HG03565 (cell line): ENCODE data around the gene MALAT1.
"Not testable (repeated sequence)": the region's sequence is repeated elsewhere in the genome, so short reads cannot be mapped to it uniquely, and the experiment has no call there.

Experiments
- ATAC-seq: cut with Tn5 transposase; IDR thresholded peaks from one replicate; pipeline ENCODE4 v1.9.1; 2021; ENCODE audit warnings: mild to moderate bottlenecking, moderate library complexity; ENCODE audit not compliant: unreplicated experiment

Gene MALAT1

GRCh38 chr11:65516135-65516968, 17.5 kb downstream of the MALAT1 start:
- ATAC-seq = no peak

DNA sequence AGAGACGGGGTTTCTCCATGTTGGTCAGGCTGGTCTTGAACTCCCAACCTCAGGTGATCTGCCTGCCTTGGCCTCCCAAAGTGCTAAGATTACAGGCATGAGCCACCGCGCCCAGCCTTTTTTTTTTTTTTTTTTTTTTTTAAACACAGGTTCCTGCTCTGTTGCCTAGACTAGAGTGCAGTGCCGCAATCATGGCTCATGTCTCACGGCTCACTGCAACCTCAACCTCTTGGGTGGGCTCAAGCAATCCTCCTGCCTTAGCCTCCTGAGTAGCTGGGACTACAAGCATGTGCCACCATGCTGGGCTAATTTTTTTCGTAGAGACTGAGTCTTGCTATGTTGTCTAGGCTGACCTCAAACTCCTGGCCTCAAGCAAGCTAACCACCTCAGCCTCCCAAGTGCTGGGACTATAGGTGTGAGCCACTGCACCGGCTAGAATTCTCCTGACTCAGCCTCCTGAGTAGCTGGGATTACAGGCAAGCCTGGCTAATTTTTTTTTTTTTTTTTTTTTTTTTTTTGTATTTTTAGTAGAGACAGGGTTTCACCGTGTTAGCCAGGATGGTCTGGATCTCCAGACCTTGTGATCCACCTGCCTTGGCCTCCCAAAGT, 20.2 kb downstream of the MALAT1 start:
- not testable (repeated sequence) for ATAC-seq

DNA sequence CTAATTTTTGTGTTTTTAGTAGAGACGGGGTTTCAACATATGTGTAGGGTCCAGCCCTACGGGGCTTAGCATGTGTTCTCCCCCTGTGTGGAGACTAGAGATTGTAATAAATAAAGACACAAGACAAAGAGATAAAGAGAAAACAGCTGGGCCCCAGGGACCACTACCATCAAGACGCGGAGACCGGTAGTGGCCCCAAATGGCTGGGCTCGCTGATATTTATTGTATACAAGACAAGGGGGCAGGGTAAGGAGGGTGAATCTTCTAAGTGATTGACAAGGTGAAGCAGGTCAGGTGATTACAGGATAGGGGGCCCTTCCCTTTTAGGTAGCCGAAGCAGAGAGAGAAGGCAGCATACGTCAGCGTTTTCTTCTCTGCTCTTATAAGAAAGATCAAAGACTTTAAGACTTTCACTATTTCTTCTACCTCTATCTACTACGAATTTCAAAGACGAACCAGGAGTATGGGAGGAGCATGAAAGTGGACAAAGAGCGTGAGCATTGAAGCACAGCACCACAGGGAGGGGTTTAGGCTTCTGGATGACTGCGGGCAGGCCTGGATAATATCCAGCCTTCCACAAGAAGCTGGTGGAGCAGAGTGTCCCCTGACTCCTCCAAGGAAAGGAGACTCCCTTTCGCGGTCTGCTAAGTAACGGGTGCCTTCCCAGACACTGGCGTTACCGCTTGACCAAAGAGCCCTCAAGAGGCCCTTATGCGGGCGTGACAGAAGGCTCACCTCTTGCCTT, 23.1 kb downstream of the MALAT1 start:
- not testable (repeated sequence) for ATAC-seq

DNA sequence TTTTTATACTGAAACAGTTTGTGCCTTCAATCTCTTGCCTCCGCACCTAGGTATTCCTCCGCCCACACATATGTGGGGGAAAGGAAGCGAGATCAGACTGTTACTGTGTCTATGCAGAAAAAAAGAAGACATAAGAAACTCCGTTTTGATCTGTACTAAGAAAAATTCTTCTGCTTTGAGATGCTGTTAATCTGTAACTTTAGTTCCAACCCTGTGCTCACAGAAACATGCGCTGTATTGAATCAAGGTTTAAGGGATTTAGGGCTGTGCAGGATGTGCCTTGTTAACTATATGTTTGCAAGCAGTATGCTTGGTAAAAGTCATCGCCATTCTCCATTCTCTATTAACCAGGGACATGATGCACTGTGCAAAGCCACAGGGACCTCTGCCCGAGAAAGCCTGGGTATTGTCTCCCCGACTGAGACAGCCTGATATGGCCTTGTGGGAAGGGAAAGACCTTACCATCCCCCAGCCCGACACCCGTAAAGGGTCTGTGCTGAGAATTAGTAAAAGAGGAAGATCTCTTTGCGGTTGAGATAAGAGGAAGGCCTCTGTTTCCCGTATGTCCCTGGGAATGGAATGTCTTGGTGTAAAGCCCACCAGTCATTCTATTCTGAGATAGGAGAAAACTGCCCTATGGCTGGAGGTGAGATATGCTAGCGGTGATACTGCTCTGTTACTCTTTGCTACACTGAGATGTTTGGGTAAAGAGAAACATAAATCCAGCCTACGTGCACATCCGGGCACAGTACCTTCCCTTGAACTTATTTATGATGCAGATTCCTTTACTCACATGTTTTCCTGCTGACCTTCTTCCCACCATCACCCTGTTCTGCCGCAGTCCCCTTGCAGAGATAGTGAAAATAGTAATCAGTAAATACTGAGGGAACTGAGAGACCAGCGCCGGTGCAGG, 24.1 kb downstream of the MALAT1 start:
- not testable (repeated sequence) for ATAC-seq

DNA sequence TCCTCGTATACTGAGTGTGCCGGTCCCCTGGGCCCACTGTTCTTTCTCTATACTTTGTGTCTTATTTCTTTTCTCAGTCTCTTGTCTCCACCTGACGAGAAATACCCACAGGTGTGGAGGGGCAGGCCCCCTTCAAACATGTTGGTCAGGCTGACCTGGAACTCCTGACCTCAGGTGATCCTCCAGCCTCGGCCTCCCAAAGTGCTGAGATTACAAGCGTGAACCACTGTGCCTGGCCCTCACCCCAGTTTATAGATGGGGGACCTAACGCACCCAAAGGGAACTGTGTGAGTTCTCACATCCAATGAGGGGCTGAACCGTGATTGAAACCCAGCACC, 24.8 kb downstream of the MALAT1 start:
- ATAC-seq = not testable (repeated sequence)

DNA sequence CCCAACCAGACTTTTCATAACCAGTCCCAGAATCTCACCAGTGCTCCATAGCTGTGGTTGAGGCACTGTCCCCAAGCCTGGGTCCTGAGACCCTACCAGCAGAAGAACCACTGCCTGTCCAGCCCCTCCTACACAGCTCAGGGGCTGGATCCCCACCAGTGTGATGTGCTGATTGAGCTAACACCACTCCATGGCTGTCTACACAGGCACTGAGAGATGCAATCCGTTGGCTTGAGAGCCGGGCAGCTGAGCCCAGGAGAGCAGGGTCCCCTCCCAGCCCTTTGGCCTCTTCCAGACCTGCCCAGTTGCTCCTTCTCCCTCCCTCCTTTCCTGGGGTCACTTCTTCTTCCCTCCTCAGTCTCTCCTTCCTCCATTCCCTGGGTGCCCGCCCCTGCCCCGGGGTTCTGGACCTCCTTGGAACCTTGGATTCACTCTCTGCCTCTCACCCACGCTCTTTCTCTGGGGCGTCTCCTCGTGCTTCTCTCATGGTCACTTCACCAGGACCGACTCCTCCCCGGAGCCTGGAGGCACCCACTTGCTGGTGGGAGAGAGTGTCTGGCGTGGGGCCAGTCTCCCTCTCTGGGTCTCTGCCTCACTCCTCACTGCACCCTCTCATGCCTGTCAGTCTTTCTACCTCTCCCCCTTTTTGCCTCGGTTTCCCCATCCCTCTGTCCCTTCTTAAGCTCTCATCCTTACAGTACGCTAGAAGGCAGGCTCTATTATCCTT, 25.3 kb downstream of the MALAT1 start:
- ATAC-seq = no peak

DNA sequence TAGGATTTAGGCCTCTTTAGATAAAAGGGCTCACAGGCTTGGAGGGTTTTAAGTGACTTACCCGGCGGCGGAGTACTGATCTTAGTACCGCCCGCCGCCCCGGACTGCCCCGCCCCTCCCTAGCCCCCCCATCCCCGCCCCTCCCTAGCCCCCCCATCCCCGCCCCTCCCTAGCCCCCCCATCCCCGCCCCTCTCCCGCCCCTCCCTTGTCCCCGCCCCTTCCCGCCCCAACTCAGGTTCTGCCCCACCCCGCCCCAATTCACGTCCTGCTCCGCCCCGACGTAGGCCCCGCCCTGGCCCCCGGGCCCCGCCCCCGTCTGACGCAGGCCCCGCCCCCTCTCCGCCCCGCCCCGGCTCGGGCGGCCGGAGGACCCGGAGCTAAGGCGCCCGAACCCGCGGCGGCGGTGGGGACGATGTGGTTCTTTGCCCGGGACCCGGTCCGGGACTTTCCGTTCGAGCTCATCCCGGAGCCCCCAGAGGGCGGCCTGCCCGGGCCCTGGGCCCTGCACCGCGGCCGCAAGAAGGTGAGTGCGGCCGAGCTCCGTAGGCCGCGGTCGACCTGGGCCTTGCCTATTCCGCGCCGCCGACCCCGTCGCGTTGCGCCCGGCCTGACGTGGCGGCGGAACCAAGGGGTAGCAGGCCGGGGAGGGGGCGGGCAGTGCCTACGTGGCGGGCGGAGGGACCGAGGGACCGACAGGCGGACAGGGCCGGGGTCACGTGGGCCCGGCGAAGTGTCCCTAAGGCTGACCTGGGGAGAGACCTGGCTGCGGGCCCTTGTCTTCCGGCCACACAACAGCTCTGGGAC, 26.1 kb downstream of the MALAT1 start, which contains the start of gene SCYL1:
SCYL1 (plus strand) TSS at position 343 of the 805 bp plus-strand sequence; CDS start at position 414, 71 bp downstream.
- peak; percentile 40 for ATAC-seq

DNA sequence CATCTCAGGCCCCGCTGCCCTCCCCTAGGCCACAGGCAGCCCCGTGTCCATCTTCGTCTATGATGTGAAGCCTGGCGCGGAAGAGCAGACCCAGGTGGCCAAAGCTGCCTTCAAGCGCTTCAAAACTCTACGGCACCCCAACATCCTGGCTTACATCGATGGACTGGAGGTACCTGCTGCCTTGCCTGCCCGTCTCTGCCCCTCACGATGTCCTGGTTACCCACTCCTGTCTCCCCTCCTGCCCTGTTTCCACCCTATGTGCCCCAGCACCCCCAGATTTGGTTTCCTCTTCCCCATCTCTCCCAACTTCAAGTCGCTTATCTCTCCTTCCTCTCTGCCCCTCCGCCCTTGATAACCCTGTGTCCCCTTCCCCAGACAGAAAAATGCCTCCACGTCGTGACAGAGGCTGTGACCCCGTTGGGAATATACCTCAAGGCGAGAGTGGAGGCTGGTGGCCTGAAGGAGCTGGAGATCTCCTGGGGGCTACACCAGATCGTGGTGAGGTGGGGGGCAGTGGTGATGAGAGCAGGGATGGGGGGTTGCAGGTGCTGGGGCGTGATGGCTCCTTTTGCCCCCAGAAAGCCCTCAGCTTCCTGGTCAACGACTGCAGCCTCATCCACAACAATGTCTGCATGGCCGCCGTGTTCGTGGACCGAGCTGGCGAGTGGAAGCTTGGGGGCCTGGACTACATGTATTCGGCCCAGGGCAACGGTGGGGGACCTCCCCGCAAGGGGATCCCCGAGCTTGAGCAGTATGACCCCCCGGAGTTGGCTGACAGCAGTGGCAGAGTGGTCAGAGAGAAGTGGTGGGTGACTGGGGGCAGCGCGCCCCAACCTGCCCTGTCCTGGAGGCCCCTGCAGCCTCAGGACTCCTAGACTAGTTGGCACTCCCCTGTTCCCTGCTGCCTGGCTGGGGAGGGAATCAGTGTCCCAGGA, 27.0 kb downstream of the MALAT1 start:
- no peak for ATAC-seq

DNA sequence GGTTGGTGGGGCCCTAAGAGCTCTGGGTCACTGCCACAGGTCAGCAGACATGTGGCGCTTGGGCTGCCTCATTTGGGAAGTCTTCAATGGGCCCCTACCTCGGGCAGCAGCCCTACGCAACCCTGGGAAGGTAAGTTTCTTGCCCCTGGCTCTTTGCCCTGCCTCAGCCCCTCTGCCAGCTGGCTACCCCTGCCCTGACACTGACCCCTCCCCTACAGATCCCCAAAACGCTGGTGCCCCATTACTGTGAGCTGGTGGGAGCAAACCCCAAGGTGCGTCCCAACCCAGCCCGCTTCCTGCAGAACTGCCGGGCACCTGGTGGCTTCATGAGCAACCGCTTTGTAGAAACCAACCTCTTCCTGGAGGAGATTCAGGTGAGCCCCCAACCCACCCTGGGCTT, 27.9 kb downstream of the MALAT1 start:
- ATAC-seq = no peak

DNA sequence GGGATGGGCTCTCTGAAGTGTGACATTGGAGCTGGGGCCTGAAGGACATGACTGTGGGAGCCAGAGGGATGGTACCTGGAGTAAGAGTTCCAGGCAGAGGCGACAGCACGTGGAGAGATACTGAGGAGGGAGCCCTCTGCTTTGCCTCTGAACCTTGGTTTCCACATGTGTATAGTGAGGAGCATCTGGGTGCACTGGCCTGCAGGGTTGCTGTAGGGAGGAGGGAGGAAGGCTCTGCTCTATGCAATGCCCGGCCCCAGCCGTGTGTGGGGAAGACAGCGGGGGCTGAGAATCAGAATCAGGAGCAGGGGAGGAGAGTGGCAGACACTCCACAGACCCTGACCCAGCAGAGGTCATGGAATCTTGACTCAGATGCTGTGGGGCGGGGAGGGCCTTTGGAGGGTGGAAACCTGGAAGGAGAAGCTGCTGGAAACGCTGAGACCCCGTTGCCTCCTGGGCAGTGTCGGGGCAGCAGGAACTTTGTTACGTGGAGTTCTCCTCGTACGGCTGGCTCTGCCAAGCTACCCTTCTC, 30.0 kb downstream of the MALAT1 start:
- ATAC-seq = no peak

GRCh38 chr11:65529475-65530156, 30.8 kb downstream of the MALAT1 start:
- no peak for ATAC-seq

DNA sequence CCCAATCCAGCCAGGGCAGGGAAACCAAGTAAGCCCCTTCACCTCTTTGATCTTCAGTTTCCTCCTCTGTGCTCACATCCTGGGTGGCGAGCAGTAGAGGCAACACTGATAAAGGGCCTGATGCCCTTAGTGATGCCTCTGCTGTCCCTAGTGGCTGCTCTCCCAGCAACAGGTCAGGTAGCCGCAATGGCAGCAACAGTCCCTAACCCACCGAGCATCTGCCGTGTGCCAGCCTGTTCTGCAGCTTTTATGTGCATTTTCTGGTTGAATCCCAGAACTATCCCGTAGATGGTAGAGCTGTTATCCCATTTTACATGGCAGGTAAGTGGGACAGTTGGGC, 31.3 kb downstream of the MALAT1 start:
- no peak for ATAC-seq

GRCh38 chr11:65532388-65533064, 33.7 kb downstream of the MALAT1 start:
- no peak for ATAC-seq

- ATAC-seq = no peak
Observed at GRCh38 chr11:65535102-65535501, 36.3 kb downstream of the MALAT1 start.

GRCh38 chr11:65536412-65537295, 37.8 kb downstream of the MALAT1 start:
- ATAC-seq = no peak

DNA sequence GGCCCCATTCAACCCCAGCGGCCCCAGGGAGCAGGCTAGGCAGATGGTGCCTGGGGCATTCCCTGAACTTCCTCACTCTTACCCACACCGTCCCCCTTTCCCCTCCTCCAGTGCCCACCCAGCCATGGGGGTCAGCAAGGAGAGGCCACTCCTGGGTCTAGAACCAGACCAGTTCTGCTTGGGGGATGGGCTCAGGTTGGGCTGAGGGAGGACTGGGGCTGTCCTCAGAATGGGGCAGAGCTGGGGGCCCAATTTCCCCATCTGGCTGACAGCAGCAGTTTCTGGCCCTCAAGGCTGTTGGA, 38.4 kb downstream of the MALAT1 start:
- no peak for ATAC-seq
